SK-N-SH (cell line): ENCODE measurements around the gene USP28.

Experiments
- CHD2 ChIP-seq: fragments of 150-350 bp; IDR thresholded peaks from 2 replicates; pipeline ENCODE4 v1.6.1; 2018; ENCODE audit warnings: low read length; ENCODE audit not compliant: partially characterized antibody
- EP300 ChIP-seq, 2 experiments: IDR thresholded peaks; 2 replicates each; pipeline versions ENCODE4 v1.4.0 to v1.6.1; 2012; ENCODE audit warnings: borderline replicate concordance in 1 of 2, low read depth in 1 of 2, low read length in 1 of 2
- FOSL2 ChIP-seq: IDR thresholded peaks from 2 replicates; pipeline ENCODE4 v1.4.0; 2012; ENCODE audit warnings: low read depth, mild to moderate bottlenecking, moderate library complexity, borderline replicate concordance
- MEF2A ChIP-seq: IDR thresholded peaks from 2 replicates; pipeline ENCODE4 v1.4.0; 2012; ENCODE audit warnings: low read depth, borderline replicate concordance
- POLR2AphosphoS5 ChIP-seq: IDR thresholded peaks from 2 replicates; pipeline ENCODE4 v1.6.1; 2012; ENCODE audit warnings: low read depth, low read length
- SIN3A ChIP-seq: IDR thresholded peaks from 2 replicates; pipeline ENCODE4 v1.6.1; 2012; ENCODE audit warnings: low read depth, mild to moderate bottlenecking, low read length, moderate library complexity, borderline replicate concordance
- TF ChIP-seq, protein P1 (sequence below): fragments of 200-600 bp; sonication (generic); IDR thresholded peaks from 2 replicates; pipeline ENCODE4 v1.6.1; 2017; ENCODE audit warnings: antibody characterized with exemption, mild to moderate bottlenecking, moderate library complexity
- TF ChIP-seq, protein P2 (sequence below): IDR thresholded peaks from 2 replicates; pipeline ENCODE4 v1.4.0; 2012; ENCODE audit warnings: low read depth, borderline replicate concordance
- TF ChIP-seq, protein P3 (sequence below): fragments of 150-350 bp; IDR thresholded peaks from 2 replicates; pipeline ENCODE4 v1.6.1; 2017; ENCODE audit warnings: antibody characterized with exemption, low read length, low read depth, borderline replicate concordance
- TF ChIP-seq, protein P4 (sequence below): IDR thresholded peaks from 2 replicates; pipeline ENCODE4 v1.6.1; 2012; ENCODE audit warnings: mild to moderate bottlenecking, low read depth, low read length, moderate library complexity
- TF ChIP-seq, protein P5 (sequence below): fragments of 150-350 bp; IDR thresholded peaks from 2 replicates; pipeline ENCODE4 v1.6.1; 2016; ENCODE audit warnings: mild to moderate bottlenecking, low read depth, low read length

DNA sequence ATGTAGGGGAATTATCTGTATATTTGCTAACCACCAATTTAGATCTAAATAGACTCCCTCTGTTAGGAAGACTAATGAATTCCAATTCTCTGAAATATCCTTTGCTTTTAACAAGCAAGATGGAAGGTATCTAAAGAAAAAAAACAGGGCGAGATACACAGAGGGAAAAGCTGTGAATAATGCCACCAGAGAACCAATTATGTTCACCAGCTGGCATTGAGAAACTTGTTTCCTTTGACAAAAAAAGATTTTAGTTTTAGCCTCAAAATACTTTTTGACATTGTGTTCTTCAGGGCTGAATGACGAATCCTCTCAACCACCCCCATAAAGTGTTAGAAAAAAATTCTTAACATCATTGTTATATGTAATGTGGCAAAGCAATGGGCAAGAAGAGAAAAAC, 48.2 kb upstream of the USP28 start:
- TF ChIP-seq POLR2AphosphoS5 (no peak), CHD2 (no peak), EP300 (IDR thresholded peaks at IDR 0.05; ENCODE audit: borderline replicate concordance in 1 of 2, low read depth in 1 of 2, low read length in 1 of 2) (no peak), FOSL2 (no peak), SIN3A (no peak), MEF2A (no peak)
- TF ChIP-seq, protein P1, sequence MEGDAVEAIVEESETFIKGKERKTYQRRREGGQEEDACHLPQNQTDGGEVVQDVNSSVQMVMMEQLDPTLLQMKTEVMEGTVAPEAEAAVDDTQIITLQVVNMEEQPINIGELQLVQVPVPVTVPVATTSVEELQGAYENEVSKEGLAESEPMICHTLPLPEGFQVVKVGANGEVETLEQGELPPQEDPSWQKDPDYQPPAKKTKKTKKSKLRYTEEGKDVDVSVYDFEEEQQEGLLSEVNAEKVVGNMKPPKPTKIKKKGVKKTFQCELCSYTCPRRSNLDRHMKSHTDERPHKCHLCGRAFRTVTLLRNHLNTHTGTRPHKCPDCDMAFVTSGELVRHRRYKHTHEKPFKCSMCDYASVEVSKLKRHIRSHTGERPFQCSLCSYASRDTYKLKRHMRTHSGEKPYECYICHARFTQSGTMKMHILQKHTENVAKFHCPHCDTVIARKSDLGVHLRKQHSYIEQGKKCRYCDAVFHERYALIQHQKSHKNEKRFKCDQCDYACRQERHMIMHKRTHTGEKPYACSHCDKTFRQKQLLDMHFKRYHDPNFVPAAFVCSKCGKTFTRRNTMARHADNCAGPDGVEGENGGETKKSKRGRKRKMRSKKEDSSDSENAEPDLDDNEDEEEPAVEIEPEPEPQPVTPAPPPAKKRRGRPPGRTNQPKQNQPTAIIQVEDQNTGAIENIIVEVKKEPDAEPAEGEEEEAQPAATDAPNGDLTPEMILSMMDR, result no peak
- TF ChIP-seq, protein P2, sequence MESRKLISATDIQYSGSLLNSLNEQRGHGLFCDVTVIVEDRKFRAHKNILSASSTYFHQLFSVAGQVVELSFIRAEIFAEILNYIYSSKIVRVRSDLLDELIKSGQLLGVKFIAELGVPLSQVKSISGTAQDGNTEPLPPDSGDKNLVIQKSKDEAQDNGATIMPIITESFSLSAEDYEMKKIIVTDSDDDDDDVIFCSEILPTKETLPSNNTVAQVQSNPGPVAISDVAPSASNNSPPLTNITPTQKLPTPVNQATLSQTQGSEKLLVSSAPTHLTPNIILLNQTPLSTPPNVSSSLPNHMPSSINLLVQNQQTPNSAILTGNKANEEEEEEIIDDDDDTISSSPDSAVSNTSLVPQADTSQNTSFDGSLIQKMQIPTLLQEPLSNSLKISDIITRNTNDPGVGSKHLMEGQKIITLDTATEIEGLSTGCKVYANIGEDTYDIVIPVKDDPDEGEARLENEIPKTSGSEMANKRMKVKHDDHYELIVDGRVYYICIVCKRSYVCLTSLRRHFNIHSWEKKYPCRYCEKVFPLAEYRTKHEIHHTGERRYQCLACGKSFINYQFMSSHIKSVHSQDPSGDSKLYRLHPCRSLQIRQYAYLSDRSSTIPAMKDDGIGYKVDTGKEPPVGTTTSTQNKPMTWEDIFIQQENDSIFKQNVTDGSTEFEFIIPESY, result no peak
- TF ChIP-seq, protein P3, sequence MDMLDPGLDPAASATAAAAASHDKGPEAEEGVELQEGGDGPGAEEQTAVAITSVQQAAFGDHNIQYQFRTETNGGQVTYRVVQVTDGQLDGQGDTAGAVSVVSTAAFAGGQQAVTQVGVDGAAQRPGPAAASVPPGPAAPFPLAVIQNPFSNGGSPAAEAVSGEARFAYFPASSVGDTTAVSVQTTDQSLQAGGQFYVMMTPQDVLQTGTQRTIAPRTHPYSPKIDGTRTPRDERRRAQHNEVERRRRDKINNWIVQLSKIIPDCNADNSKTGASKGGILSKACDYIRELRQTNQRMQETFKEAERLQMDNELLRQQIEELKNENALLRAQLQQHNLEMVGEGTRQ, result no peak
- TF ChIP-seq, protein P4, sequence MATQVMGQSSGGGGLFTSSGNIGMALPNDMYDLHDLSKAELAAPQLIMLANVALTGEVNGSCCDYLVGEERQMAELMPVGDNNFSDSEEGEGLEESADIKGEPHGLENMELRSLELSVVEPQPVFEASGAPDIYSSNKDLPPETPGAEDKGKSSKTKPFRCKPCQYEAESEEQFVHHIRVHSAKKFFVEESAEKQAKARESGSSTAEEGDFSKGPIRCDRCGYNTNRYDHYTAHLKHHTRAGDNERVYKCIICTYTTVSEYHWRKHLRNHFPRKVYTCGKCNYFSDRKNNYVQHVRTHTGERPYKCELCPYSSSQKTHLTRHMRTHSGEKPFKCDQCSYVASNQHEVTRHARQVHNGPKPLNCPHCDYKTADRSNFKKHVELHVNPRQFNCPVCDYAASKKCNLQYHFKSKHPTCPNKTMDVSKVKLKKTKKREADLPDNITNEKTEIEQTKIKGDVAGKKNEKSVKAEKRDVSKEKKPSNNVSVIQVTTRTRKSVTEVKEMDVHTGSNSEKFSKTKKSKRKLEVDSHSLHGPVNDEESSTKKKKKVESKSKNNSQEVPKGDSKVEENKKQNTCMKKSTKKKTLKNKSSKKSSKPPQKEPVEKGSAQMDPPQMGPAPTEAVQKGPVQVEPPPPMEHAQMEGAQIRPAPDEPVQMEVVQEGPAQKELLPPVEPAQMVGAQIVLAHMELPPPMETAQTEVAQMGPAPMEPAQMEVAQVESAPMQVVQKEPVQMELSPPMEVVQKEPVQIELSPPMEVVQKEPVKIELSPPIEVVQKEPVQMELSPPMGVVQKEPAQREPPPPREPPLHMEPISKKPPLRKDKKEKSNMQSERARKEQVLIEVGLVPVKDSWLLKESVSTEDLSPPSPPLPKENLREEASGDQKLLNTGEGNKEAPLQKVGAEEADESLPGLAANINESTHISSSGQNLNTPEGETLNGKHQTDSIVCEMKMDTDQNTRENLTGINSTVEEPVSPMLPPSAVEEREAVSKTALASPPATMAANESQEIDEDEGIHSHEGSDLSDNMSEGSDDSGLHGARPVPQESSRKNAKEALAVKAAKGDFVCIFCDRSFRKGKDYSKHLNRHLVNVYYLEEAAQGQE, result no peak
- TF ChIP-seq, protein P5, sequence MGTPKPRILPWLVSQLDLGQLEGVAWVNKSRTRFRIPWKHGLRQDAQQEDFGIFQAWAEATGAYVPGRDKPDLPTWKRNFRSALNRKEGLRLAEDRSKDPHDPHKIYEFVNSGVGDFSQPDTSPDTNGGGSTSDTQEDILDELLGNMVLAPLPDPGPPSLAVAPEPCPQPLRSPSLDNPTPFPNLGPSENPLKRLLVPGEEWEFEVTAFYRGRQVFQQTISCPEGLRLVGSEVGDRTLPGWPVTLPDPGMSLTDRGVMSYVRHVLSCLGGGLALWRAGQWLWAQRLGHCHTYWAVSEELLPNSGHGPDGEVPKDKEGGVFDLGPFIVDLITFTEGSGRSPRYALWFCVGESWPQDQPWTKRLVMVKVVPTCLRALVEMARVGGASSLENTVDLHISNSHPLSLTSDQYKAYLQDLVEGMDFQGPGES, result no peak
